GM12865 (cell line): ENCODE data around the gene MATN1.

ENCODE experiments used
- DNase-seq: peaks from one replicate; pipeline ENCODE4 v3.0.0; 2010; ENCODE audit warnings: low read depth
- H3K4me3 ChIP-seq: 2 replicates; pipeline ENCODE4 v1.5.1; 2011; ENCODE audit warnings: mild to moderate bottlenecking, low read depth, low read length, control low read depth
- TF ChIP-seq, protein P1 (sequence below): IDR thresholded peaks from 2 replicates; pipeline ENCODE4 v1.5.1; 2011; ENCODE audit warnings: low read length, control low read depth, low read depth, inconsistent platforms; ENCODE audit not compliant: insufficient read depth; ENCODE audit errors: missing control alignments

MATN1 gene

DNA sequence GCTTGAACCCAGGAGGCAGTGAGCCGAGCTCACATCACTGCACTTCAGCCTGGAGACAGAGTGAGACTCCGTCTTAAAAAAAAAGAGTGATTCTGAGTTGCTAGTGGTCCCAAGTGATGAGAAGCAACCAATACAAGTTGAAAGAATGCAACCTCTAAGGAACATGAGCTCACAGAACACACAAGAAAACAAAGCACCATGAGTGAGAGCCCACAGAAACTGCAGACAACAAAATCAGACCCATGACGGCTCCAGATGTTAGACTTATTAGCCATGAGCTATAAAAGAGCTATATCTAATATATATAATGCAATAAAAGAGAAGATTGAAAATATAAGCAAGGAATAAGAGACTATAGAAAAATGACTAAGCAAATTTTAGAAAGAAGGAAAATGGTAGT is 50.0 kb downstream of the MATN1 start:
- TF ChIP-seq, protein P1, sequence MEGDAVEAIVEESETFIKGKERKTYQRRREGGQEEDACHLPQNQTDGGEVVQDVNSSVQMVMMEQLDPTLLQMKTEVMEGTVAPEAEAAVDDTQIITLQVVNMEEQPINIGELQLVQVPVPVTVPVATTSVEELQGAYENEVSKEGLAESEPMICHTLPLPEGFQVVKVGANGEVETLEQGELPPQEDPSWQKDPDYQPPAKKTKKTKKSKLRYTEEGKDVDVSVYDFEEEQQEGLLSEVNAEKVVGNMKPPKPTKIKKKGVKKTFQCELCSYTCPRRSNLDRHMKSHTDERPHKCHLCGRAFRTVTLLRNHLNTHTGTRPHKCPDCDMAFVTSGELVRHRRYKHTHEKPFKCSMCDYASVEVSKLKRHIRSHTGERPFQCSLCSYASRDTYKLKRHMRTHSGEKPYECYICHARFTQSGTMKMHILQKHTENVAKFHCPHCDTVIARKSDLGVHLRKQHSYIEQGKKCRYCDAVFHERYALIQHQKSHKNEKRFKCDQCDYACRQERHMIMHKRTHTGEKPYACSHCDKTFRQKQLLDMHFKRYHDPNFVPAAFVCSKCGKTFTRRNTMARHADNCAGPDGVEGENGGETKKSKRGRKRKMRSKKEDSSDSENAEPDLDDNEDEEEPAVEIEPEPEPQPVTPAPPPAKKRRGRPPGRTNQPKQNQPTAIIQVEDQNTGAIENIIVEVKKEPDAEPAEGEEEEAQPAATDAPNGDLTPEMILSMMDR: no peak
- no peak for DNase-seq
- no peak overlapping the region for H3K4me3 ChIP-seq

DNA sequence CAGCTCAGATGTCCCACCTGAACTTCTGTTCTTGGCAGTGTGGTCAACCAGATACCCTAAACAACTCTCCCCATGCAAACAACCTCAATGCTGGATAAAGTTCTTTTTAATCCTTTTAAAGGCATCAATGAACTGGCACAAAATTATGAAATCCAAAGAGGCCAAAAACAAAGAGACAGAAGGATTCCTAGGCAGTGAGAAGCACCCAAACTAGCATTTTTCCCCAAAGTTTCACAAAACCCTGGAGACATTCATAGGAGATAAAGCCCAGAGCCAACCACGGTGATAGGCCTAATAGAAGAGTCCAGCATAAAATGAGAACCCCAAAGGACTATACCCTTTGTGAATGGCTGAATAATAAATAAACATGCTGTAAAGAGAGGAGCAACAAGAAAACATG is 50.7 kb downstream of the MATN1 start:
- TF ChIP-seq, protein P1: no peak
- H3K4me3 ChIP-seq: no peak overlapping the region
- no peak for DNase-seq

DNA sequence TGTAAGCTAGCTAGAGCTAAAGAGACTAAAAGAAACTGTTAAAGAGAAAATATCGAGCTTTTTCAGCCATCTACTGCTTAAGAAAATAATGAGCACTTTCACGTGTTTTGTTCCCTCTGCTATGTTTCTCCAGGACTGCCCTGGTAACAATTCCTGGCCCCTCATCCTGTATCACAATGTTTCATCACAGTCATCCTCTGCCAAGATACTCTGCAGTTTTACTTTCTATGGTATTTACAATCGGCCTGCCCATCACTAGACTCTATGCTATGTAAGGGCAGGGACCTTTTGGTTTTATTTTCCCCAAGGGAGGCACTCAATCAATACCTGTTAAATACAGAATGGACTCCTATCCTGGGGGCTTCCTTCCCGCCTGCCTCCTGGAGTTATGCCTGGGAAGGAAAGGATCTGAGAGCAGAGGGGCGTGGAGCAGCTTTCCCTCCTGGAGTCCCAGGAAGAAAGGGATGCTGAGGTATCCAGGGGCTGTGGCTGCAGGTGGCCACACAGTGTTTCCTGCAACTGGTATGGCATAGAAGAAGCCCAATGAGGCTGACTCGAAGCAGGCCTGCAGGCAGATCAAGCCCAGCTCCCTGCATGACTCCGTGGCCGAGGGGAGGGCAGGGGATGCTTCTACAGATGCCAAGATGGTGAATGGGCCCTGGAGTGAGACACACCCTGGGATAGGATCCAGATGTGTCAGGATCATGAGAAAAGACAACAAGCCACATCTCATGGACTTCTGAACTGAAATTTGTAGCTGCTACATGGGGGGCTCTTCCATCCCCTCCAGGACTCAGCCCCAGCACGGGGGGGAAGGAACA is 52.9 kb downstream of the MATN1 start:
- no peak for DNase-seq
- TF ChIP-seq, protein P1: no peak
- no peak overlapping the region for H3K4me3 ChIP-seq

DNA sequence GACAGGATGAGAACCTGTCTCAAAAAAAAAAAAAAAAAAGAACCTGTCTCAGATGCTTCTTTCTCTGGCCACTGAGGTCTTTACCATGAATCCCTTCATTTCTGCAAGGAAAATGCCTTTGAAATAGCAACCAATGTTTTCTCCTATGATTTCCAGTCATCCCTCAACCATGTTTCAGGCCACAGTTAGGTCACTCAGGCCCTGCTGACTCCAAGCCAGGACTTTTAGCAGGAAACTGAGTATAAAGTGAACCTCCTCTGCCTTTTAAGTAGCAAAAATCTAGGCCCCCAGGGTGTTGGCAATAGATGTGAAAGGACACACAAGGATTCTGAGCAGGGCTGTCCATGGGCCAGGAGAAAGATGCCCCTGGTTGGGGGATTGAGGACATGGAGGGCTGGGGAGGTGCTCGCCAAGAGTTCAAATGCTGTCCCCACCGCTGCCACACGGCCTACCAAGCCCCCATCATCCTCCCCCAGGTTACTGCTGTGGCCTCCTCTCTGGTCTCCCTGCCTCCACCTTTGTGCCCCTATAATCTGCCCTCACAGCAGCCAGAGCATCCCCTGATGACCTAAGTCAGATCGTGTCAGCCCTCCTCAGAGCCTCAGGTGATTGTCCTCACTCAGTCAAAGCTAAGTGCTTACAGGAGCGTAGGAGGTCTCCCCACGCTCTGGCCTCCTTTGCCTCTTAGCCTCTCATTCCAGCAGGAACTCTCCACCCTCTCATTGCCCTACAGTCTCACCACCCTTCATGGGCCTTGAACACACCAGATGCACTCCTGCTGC is 54.6 kb downstream of the MATN1 start:
- DNase-seq: no peak
- TF ChIP-seq, protein P1: no peak
- no peak overlapping the region for H3K4me3 ChIP-seq

DNA sequence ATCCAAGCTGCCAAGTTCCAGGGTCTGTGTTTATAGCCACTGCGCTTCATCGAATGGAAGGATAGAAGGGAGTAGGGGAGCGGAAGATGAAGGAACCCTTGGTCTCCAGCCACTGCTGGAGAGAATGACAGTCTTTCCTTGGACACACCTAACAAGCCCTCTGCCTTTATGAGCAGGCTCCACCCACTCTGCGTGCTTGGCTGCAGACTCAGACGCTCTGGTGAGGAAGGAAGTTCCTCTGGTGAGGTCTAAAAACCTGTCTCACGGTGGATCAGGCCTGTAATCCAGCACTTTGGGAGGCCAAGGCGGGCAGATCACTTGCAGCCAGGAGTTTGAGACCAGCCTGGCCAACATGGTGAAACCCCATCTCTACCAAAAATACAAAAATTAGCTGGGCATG is 55.4 kb downstream of the MATN1 start:
- H3K4me3 ChIP-seq: no peak overlapping the region
- no peak for DNase-seq
- TF ChIP-seq, protein P1: no peak

DNA sequence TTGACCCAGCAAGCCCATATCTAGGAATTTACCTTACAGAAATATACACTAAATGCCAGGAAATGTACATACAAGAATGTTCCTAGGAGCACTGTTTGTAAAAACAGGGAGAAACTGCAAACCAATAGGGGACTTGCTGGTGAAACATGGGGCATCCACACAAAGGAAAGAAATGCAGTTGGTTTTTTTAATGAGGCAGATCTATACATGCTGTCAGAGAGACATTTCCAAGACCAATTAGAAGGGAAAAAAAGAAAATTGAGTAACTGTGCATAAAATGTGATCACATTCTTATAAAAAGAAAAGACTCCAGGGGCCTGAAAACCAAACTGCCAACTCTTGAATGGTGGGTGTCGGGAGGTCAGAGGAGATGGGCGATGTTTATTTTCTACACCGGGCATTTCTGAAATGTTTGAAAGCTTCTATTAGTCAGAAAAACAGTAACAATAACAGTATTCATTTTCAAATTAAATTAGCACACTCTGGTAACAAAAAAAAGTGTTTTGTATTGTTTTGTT is 56.6 kb downstream of the MATN1 start:
- TF ChIP-seq, protein P1: no peak
- no peak overlapping the region for H3K4me3 ChIP-seq
- DNase-seq: no peak
